Pulmonary artery endothelial cell (primary cell): ENCODE data around the gene FERMT3. TPM values are rescaled to one million over a fixed set of nuclear protein-coding genes. Genes with fewer than 3 reads are reported as not detected.

Experiments used
- DNase-seq: peaks from one replicate; pipeline ENCODE4 v3.0.0-alpha.2; 2011; ENCODE audit warnings: low read depth, low spot score
- total RNA-seq: library from RNA; depleted of rRNA; stranded (reverse); fragments of >200 nt; gene quantifications from 2 replicates; pipeline ENCODE4 v1.2.3, GENCODE V29; 2014

FERMT3 gene
- total RNA-seq, 1 donor from 2014 or later = 109 TPM

- DNase-seq = peak; percentile 100
Observed at GRCh38 chr11:64185693-64186491, 20.6 kb upstream of the FERMT3 start, which contains the start of gene STIP1. TSS of gene STIP1 (plus strand) at chr11:64186171. CDS start at chr11:64186262, 91 bp downstream.

DNA sequence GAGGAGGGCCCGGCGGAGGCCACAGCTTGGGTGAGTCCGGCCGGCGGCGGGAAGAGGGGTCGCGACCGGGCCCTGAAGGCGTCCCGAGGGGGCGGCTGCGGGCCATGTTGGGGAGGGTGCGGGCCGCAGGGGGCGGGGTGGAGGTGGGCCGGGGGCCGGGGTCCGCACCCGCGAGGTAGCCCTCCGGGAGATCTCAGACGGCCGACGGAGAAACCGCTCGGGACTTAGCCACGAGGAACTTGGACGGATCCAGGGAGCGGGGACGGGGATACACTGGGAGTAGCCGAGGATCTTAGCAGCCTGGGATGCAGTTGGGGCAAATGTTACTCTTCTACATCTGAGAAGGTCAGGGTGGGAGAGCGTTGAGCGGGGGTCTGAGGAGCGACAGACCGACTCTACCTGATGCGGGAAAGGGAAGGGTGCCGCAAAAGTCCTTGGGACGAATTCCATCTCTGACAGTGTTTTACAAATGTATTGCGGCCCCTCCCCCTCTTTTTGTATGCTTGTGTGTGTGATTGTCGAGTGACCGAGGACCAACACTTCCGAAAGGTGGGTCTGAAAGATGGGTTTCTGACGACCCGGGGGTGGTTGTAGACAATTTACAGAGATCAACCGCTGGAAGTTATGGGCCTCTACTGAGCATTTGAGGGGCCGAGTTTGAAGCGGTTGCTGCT lies 19.9 kb upstream of the FERMT3 start:
- DNase-seq = no peak

DNA sequence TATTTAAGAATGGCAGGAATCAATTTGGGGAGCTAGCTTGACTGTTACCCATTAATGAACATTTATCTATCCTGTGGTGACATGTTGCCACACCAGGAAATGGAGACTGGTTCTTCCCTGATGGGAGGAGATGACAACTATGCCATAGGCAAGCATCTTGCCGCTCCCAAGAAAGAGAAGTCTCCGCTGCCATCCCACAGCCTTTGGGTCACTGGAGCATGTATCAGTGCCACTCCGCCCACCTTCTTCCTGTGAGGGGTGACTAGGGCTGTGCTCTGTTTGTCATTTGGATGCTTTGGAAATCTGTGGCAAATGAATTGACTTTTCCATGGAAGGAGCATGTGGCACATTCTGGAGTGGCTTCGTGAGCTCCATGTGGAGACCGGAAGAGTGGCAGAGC lies 14.1 kb upstream of the FERMT3 start:
- no peak for DNase-seq

DNA sequence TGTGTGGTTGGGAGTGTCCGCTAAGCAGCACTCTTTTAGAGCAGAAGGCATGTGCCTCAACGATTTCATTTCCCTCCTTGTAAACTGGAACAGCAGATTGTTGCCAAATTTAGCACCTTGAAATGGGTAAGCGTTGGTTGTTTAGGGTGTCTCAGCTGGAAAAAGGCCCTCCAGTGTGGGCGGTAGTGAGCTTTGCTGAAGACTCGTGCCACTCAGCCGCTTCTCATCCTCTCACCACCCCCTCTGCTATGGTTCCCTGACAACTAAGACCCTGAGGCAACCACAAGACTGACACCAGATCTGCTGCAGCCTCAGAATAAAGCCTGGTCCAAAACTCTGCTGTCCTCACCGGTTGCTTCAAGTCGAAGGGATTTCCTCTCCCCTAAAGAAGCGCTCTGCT lies 9.9 kb upstream of the FERMT3 start:
- no peak for DNase-seq

- DNase-seq = no peak
Observed at GRCh38 chr11:64198511-64198910, 8.0 kb upstream of the FERMT3 start.

- DNase-seq = no peak
Observed at GRCh38 chr11:64201543-64201942, 5.0 kb upstream of the FERMT3 start.

GRCh38 chr11:64202992-64203391 lies 3.5 kb upstream of the FERMT3 start:
- no peak for DNase-seq

DNA sequence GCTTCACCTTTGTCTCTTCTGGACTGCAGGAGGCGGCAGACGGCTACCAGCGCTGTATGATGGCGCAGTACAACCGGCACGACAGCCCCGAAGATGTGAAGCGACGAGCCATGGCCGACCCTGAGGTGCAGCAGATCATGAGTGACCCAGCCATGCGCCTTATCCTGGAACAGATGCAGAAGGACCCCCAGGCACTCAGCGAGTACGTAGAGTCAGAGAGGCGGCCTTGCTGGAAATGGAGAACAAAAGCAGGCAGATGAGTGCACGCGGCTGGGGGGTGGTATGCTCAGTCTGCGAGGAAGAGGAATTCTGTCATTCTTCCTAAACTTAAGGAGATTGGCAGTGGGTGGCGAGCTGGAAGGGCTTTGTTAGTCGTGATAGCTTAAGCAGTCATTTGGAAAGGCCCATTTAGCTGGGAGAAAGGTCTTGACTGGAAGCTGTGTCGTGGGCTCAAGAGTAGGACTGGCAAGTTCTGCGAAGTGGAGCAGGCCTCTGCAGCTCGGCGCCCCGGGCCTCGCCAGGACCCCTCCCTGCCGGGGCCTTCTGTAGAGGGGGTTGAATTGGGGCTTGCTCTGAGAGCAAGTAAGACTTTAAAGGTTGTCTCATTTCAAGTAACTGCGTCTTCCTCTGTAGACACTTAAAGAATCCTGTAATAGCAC lies 3.0 kb upstream of the FERMT3 start:
- DNase-seq = no peak

GRCh38 chr11:64204080-64204440 lies 2.5 kb upstream of the FERMT3 start:
- DNase-seq = no peak

- DNase-seq = peak; percentile 84
Observed at GRCh38 chr11:64204464-64204989, 2.0 kb upstream of the FERMT3 start.

GRCh38 chr11:64207256-64208085 lies 950 bp downstream of the FERMT3 start:
- DNase-seq = no peak

DNA sequence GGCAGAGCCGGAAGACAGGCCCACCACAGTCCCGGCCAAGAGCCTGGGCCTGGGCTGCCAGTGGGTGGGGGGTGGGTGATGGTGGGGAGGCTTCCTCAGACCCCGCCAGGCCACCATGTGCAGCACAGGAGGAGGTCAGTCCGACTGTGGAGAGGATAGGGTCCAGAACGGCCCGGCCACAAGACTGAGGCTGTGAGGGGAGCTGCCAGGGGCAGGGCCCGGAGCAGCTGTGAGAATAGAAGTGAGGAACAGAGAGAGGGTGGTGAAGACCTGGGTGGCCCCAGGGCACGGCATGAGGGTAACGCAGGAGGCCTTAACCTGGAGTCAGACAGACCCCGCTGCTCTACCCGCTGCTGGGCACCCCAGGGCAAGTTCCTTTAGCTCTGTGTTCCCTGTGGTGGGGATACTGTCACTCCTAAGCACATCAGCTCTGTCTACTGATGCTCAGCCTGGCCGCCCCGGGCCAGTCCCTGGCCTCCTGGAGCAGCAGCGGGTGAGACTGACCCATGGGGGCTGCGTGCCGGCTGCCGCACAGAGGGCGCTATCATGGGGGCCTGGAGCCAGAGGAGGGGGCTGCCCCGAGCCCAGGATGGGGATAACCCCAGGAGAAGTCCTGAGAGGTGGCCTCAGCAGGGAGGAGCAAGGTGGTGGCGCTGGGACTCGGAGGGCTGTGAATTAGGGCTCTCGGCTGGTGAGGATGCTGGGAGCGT lies 1.7 kb downstream of the FERMT3 start:
- no peak for DNase-seq

- no peak for DNase-seq
Observed at GRCh38 chr11:64208796-64209562, 2.5 kb downstream of the FERMT3 start.

DNA sequence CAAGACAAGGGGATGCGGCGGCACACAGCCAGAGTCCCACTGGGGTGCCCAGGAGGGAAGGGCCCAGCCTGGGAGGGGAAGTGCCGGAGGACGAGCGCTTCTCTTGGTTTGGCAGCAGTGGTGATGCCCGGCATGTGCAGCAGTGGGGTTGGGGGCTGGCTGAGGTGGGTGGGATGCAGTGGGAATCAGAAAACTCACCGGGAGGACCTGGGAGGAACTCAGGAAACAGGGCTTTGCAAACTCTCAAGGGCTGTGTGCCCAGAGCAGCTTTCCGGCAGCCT lies 3.0 kb downstream of the FERMT3 start:
- no peak for DNase-seq

DNA sequence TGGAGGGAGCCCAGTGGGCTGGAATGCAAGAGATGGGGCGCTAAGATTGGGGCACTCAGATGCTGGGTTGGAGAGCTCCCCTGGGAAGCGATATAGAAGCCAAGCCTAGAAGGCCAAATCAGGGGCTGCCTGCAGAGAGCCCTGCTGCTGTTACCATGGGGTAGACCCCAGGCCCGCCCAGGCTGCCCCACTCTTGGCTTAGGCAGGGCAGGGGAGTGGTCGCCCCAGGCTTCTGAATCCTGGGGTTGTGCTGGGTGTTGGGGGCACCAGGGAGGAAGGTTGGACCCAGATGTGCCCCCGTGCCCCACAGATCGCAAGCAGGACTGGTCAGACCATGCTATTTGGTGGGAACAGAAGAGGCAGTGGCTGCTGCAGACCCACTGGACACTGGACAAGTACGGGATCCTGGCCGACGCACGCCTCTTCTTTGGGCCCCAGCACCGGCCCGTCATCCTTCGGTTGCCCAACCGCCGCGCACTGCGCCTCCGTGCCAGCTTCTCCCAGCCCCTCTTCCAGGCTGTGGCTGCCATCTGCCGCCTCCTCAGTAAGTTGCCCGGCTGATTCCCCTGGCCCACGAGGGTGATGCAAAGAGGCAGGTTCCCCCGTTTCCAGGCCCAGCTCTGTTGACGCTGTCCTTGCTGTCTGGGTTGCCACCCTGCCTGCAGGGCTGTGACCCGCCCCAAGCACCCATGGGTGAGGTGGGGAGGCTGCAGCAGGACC lies 3.9 kb downstream of the FERMT3 start:
- DNase-seq = no peak

DNA sequence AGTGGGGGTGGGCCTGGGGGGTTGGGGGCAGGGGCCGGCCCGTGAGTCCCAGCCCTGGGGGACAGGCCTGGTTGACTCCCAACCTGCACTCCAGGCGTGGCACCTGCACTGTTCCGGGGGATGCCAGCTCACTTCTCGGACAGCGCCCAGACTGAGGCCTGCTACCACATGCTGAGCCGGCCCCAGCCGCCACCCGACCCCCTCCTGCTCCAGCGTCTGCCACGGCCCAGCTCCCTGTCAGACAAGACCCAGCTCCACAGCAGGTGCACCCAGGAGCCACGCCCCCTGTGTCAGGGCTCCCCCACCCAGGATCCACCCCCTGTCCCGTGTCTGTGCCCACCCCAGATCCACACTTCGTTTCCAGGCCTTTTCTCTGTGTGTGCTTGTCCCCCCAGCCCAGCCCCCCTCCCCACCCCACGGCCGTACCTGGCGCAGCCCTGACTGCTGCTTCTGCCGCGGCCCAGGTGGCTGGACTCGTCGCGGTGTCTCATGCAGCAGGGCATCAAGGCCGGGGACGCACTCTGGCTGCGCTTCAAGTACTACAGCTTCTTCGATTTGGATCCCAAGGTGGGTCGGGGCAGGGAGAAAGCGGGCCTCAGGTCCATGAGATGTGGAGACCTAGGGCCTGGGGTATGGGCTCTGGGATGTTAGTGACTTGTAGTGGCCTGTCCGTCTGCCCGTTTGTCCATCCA lies 4.8 kb downstream of the FERMT3 start:
- no peak for DNase-seq

DNA sequence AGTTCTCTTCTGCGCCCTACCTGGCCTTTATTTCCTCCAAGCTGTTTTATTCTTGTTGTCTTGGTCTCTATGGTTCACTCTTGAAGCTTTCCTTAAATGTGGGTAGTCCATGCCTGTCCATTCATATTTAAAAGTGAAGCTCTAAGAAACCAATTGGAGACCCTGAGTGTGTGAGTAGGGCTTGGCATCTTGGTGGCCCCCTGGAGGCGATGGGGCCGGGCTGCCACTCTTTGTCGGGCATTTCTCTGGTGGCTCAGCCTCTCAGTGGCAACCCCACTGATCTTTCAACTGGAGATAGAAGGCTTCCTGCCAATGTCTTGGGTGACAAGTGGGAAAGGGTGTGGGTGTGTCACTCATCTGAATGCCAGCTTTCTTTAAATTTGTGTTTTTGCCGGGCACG lies 10.4 kb downstream of the FERMT3 start:
- DNase-seq = no peak

- no peak for DNase-seq
Observed at GRCh38 chr11:64218628-64219353, 12.3 kb downstream of the FERMT3 start.
